SK-N-DZ (cell line): ENCODE measurements around the gene KRT5. TPM values are rescaled to one million over a fixed set of nuclear protein-coding genes. Genes with fewer than 3 reads are reported as not detected.

ENCODE experiments used
- DNase-seq: peaks from one replicate; pipeline ENCODE4 v3.0.0-alpha.2; 2015; ENCODE audit warnings: low spot score
- polyA plus RNA-seq, 2 experiments: library from polyadenylated mRNA; depleted of rRNA; stranded (reverse); fragments of >200 nt; gene quantifications; 2 replicates each; pipeline ENCODE4 v1.2.3, GENCODE V29; 2014

KRT5 gene
- polyA plus RNA-seq (2014; cell fraction: cytosol; rRNA removed): not detected in 2 replicates
- polyA plus RNA-seq (2014; cell fraction: nucleus; rRNA removed): not detected in 2 replicates

- DNase-seq: no peak
Measured at GRCh38 chr12:52519826-52520662, at the start of gene KRT5. Gene KRT5, minus strand, starts transcription at chr12:52520394. Its CDS starts 98 bp downstream, at chr12:52520296.

GRCh38 chr12:52568111-52568510 is 47.9 kb upstream of the KRT5 start:
- DNase-seq: no peak

- no peak for DNase-seq
Measured at GRCh38 chr12:52566847-52567291, 46.7 kb upstream of the KRT5 start.

GRCh38 chr12:52564582-52564981 is 44.4 kb upstream of the KRT5 start:
- no peak for DNase-seq

GRCh38 chr12:52561880-52562449 is 41.8 kb upstream of the KRT5 start:
- no peak for DNase-seq

GRCh38 chr12:52559979-52560378 is 39.8 kb upstream of the KRT5 start:
- DNase-seq: no peak

GRCh38 chr12:52558781-52559445 is 38.7 kb upstream of the KRT5 start:
- DNase-seq: no peak

GRCh38 chr12:52557476-52557875 is 37.3 kb upstream of the KRT5 start:
- DNase-seq: no peak

GRCh38 chr12:52555577-52555976 is 35.4 kb upstream of the KRT5 start:
- no peak for DNase-seq

- DNase-seq: no peak
Measured at GRCh38 chr12:52552681-52553195, 32.5 kb upstream of the KRT5 start, which contains the start of gene KRT71. Gene KRT71, minus strand, starts transcription at chr12:52553145. Its CDS starts 68 bp downstream, at chr12:52553077.

- DNase-seq: no peak
Measured at GRCh38 chr12:52552055-52552454, 31.9 kb upstream of the KRT5 start.

- no peak for DNase-seq
Measured at GRCh38 chr12:52551216-52551865, 31.1 kb upstream of the KRT5 start.

GRCh38 chr12:52546126-52546525 is 25.9 kb upstream of the KRT5 start:
- DNase-seq: no peak

GRCh38 chr12:52543985-52544883 is 24.0 kb upstream of the KRT5 start:
- no peak for DNase-seq

- no peak for DNase-seq
Measured at GRCh38 chr12:52542785-52543318, 22.7 kb upstream of the KRT5 start.

GRCh38 chr12:52542157-52542556 is 22.0 kb upstream of the KRT5 start:
- no peak for DNase-seq

GRCh38 chr12:52541709-52542108 is 21.5 kb upstream of the KRT5 start:
- no peak for DNase-seq

- no peak for DNase-seq
Measured at GRCh38 chr12:52540531-52540930, 20.3 kb upstream of the KRT5 start.

GRCh38 chr12:52539821-52540173 is 19.6 kb upstream of the KRT5 start:
- no peak for DNase-seq

GRCh38 chr12:52539083-52539820 is 19.1 kb upstream of the KRT5 start:
- DNase-seq: no peak
